GM19372 (cell line): ENCODE measurements around the gene PLK4.
"Not testable (repeated sequence)": the region's sequence is repeated elsewhere in the genome, so short reads cannot be mapped to it uniquely, and the experiment has no call there.

Experiments
- ATAC-seq: cut with Tn5 transposase; IDR thresholded peaks from one replicate; pipeline ENCODE4 v1.9.1; 2021; ENCODE audit warnings: mild to moderate bottlenecking, low read depth, moderate library complexity; ENCODE audit not compliant: unreplicated experiment

Gene PLK4

DNA sequence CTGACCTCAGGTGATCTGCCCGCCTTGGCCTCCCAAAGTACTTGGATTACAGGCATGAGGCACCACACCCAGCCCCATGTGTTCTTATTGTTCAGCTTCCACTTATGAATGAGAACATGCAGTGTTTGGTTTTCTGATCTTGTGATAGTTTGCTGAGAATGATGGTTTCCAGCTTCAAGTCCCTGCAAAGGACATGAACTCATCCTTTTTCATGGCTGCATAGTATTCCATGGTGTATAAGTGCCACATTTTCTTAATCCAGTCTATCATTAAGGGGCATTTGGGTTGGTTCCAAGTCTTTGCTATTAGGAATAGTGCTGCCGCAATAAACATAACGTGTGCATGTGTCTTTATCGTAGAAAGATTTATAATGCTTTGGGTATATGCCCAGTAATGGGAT, 19.0 kb downstream of the PLK4 start:
- ATAC-seq = not testable (repeated sequence)

DNA sequence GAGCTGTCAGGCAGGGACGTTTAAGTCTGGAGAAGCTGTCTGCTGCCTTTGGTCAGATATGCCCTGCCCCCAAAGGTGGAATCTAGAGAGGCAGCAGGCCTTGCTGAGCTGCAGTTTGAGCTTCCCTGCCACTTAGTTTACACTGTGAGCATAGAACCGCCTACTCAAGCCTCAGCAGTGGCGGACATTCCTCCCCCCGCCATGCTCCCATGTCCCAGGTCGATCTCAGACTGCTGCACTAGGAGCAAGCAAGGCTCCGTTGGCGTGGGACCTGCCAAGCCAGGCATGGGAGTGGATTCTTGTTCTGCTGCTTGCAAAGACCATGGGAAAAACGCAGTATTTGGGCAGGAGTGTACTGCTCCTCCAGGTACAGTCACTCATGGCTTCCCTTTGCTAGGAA, 24.3 kb downstream of the PLK4 start:
- ATAC-seq = no peak

DNA sequence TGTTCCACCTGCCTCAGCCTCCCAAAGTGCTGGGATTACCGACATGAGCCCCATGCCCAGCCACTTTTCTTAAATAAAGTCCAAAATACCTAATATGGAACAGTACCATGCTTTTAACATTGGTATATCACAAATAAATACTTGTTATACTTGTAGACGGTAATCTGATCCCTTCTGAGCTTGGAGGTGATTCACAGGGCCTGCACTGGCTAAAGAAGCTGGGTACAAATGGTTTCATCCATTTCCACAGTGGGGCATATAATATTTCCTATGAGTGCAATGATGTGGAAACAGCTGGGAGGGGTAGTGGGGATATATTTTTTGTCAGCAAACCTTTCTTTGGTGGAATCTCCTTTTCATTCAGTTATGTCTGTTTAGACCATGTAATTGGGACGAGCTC, 35.8 kb downstream of the PLK4 start:
- ATAC-seq = no peak

DNA sequence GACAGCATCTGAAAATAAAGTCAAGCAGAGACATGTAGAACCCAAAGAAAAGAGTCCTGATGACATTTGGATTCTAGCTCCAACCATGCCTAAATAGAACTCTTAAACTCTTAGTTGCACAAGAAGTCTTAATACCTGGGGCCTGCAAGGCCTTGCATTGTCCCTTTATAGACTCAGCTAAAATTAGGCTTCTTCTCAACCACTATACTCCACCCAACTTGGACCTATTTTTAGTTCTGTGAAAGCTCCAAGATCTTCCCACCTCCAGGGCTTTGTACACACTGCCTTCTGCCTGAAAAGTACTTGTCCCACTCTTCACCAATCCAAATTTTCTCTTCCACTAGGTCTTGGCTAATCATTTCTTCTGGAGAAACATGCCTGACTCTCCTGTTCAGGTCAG, 36.5 kb downstream of the PLK4 start:
- ATAC-seq = no peak

DNA sequence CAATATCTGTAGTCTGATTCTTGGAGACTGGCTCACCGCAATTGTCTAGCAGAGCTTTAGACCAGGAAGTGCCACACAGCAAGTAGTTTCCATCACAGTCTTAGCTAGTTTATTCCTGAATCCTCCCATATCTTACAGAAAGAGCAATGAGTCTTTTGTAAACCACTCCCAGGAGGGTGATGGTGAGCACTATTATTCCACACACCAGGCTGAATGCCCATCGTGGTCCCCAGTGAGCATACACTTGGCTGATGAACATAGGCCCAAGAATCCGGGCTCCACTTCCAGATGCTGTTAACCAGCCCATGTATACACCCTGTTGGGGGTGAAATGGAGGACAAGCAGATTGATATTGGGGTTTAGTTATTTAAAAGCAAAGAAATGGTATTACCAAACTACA, 39.8 kb downstream of the PLK4 start:
- ATAC-seq = no peak

DNA sequence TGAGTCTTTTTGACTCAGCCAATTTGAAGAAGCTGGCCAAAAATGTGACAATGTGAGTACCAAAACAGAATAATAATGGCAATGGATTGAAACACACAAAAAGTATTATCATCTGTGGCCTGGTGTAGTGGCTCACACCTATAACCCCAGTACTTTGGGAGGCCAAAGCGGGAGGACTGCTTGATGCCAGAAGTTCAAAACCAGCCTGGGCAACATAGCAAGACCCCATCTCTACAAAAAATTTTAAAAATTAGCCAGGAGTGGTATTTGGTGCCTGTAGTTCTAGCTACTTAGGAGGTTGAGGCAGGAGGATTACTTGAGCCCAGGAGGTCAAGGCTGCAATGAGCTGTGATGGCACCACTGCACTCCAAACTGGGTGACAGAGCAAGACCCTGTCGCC, 41.5 kb downstream of the PLK4 start:
- ATAC-seq = no peak

DNA sequence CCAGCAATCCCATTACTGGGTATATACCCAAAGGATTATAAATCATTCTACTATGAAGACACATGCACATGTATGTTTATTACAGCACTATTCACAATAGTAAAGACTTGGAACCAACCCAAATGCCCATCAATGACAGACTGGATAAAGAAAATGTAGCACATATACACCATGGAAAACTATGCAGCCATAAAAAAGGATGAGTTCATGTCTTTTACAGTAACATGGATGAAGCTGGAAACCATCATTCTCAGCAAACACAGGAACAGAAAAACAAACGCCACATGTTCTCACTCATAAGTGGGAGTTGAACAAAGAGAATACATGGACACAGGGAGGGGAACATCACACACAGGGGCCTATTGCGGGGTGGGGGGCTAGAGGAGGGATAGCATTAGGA, 45.0 kb downstream of the PLK4 start:
- ATAC-seq = not testable (repeated sequence)

DNA sequence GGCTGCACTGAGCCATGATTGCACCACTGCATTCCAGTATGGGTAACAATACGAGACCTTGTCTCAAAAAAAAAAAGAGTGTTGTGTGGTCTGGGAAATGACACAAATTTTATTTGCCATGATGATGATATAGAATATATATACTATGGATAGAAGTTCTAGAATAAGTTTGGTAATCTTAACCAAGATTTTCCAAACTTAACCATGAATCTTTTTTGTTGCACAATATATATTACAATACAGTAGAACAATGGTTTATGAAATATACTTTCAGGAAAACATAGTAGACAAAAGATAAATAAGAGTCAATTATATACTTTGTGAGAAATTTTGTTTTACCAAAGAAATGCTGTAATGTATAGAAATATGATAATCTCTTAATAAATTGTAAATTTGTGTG, 49.5 kb downstream of the PLK4 start:
- no peak for ATAC-seq

DNA sequence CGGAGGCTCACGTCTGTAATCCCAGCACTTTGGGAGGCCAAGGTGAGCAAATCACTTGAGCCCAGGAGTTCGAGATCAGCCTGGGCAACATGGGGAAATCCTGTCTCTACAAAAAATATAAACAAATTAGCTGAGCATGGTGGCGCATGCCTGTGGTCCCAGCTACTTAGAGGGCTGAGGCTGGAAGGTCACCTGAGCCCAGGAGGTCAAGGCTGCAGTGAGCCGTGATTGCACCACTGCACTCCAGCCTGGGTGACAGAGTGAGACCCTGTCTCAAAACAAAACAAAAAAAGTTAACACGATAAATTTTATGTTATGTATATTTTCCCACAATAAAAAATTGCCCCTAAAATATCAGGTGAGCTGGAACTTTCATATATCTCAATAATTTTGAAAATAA, 51.1 kb downstream of the PLK4 start:
- ATAC-seq = not testable (repeated sequence)

DNA sequence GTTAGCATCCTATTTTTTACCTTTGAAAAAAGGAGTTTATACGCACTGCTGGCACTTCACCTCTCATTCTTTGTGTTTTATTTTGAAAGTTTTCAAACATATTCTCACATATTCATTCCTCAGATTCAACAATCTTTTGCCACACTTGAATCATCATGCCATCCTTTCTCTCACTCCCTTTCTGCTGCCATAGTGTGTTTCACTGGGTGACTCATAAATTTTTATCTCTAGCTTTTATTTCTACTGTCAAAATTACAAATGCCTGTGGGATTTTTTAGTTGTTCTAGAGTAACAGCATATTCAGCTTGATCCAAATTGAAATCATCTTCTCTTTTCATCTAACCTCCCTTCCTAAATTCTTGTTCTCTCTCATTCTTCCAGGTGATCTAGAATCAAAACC, 56.3 kb downstream of the PLK4 start:
- ATAC-seq = no peak
